ENCODE data around the gene TMEM170A. TPM values are rescaled to one million over a fixed set of nuclear protein-coding genes. Genes with fewer than 3 reads are reported as not detected.

Gene TMEM170A, protein sequence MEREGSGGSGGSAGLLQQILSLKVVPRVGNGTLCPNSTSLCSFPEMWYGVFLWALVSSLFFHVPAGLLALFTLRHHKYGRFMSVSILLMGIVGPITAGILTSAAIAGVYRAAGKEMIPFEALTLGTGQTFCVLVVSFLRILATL
- 14.2 and 19.6 TPM in 2 replicates for total RNA-seq (2014; rRNA removed; shearing (Covaris generic))

- DNase-seq (ENCODE audit: low read depth), result peak; percentile 97
Measured at GRCh38 chr16:75464122-75464918, at the start of gene TMEM170A. TMEM170A (minus strand) TSS chr16:75464689; CDS start chr16:75464600, 89 bp downstream.

GRCh38 chr16:75506574-75506973 is 42.1 kb upstream of the TMEM170A start:
- DNase-seq (ENCODE audit: low read depth), result peak; percentile 87

DNA sequence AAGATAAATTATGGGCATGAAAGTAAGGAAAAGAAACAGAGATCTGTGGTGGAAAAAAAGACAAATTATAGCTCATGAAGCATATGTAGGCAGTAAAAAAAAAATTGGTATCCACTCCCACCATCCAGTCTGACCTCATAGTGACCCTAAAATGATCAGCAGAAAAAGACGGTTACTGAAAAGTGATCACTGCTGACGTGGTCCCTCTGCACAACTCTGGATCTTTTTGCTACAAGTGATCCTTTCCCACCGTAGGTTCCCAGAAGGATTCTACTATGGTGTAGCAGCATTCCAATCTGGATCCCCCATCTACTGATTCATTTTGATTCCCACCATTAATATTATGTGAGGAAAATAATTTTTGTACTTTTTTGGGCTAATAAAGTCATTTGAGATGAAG is 41.6 kb upstream of the TMEM170A start:
- no peak for DNase-seq (ENCODE audit: low read depth)

- DNase-seq (ENCODE audit: low read depth), result no peak
Measured at GRCh38 chr16:75503801-75504200, 39.3 kb upstream of the TMEM170A start.

- no peak for DNase-seq (ENCODE audit: low read depth)
Measured at GRCh38 chr16:75502916-75503605, 38.6 kb upstream of the TMEM170A start.

- peak; percentile 31 for DNase-seq (ENCODE audit: low read depth)
Measured at GRCh38 chr16:75501820-75502219, 37.3 kb upstream of the TMEM170A start.

DNA sequence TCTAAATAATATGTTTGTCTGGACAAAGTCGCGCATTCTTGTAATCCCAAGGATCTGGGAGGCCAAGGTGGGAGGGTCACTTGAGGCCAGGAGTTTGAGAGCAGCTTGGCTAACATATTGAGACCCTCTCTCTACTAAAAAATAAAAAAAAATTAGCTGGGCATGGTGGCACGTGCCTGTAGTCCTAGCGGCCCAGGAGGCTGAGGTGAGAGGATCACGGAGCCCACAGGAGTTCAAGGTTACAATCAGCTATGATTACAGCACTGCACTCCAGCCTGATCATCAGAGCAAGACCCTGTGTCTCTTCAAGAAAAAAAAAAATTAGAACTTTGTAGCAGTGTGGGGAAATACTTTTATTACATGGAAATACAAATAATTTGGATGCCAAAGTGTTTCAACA is 36.9 kb upstream of the TMEM170A start:
- DNase-seq (ENCODE audit: low read depth), result no peak

DNA sequence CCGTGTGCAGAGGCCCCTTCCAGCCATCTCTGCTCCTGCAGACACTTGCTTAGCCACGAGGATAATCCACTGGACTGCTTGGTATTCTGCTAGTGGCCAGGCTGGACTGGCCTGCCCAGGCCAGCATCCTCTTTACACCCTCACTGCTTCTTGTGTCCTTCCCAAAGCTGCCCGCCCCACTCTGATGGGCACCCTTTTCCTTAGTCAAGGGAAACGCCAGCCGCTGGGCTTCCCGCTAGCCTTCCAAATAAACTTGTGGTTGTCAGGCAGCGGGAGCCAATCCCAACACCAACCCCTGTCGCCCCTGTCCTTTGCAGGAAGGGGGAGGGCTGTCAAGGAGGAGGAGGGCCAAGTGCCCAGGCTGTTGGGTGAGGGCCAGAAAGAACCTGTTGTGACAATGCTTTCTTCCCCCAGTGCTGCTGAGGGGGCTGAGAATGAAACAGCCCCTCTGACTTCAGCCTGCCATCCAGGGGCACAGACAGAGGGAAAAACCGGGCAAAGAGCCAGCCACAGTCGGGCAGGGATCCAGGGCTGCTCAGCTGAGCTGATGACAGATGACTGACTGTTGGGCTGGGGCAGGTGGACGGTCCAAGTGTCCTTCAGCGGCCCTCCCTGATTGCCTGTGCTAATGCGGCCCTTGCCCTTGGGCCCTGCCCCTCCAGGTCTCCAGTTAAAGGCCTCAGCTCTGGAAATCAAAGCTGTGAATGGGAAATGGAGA is 34.3 kb upstream of the TMEM170A start:
- DNase-seq (ENCODE audit: low read depth), result peak; percentile 48

- no peak for DNase-seq (ENCODE audit: low read depth)
Measured at GRCh38 chr16:75497558-75497957, 33.1 kb upstream of the TMEM170A start.

DNA sequence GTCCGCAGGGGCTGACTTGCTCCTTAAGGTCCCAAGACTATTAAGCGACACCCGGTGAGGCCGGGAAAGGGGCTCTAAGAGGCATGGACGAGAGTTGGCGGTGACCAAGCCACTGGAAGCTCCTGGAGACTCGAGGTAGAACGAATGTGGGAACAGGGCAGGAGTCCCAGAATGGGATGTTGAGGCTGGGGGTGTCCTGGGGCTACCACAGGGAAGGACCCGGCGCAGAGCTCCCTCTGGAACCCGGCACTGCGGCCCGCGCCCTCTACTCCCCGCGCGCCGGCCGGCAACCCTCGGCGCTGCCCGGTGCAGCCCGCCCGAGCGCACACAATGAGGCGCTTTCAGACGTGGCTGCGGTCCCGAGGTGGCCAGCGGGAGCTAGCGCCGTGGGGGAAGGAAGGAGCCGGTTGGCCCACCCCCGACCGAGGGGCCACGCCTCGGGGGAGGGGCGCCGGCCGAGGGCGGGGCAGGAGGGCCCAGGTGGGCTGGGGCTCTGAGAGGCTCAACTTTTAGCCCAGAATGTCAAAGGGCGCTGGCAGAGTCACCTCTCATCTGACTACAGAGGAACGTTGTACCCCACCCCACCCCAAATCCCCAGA is 30.7 kb upstream of the TMEM170A start, which contains the start of gene CHST6:
CHST6 (minus strand) TSS at position 366 of the 599 bp plus-strand sequence. CDS start 15,613 bp downstream, outside the sequence.
- DNase-seq (ENCODE audit: low read depth), result peak; percentile 59

DNA sequence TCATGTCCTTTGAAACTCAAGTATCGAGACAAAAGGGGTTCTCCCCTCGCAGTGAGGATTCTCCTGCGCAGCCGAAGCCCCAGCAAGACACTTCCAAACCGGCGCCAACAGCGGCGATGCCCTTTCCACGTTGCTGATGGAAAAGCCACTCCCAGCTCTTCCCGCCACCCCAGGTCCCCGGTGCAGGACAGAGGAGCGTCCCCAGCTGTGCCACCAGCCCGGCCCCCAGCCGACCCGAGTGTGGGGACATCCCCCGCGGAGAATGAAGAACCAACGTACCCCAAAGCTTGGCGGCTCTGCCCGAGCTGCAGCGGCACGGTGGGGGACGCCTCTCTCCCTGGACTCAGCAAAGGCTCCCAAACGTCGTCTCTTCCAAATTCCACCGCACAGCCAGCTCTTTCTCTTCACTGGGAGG is 30.2 kb upstream of the TMEM170A start:
- DNase-seq (ENCODE audit: low read depth), result no peak

DNA sequence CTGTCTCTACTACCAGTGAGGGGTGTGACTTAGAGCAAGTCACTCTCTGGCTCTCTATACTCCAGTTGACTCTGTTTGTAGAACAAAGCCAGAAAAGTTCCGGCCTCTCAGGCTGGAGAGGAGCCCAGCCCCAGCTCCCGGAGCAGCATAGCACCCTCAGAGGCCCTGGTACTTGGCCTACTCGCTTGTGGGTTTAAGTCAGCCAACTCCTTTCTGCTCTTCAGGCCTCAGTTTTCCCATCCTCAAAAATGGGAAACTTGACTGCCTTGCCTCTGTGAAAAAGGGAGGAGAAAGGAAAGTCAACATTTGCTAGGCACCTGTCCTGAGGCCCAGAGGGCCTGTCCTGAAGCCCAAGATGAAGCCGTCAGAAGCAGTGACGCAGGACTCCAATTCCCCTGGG is 29.7 kb upstream of the TMEM170A start:
- DNase-seq (ENCODE audit: low read depth), result no peak

DNA sequence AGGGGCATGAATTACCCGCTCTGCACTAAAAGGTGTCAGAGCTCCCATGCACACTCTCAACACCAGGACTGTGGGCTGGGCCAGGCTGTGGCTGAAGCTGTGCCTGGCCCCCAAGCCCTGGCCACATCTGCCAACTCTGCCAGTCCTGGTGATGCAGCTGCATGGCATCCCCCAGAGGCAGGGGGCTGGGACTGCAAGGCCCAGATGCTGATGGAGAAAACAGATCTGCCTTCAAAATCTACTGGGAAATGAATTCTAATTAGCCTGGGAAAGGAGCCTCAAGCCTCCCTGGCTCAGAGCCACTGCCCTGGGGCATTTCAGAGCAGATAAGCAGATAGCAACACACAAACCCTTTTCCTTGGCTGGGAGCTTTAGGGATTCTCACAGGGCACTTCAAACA is 27.4 kb upstream of the TMEM170A start:
- peak; percentile 46 for DNase-seq (ENCODE audit: low read depth)

DNA sequence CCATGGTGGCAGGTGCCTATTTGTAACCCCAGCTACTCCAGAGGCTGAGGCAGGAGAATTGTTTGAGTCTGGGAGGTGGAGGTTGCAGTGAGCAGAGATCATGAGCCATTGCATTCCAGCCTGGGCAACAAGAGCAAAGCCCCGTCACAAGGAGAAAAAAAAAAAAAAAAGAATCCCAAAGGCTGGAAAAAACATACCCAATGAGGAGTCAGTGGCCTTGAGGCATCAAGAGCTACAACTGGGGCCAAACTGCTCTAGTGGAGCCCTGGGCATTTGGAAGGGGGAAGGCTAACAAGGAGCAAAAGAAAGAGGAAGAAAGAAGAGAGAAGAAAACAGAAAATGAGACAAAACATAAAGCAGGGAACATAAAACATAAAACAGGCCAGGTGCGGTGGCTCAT is 23.8 kb upstream of the TMEM170A start:
- DNase-seq (ENCODE audit: low read depth), result no peak

DNA sequence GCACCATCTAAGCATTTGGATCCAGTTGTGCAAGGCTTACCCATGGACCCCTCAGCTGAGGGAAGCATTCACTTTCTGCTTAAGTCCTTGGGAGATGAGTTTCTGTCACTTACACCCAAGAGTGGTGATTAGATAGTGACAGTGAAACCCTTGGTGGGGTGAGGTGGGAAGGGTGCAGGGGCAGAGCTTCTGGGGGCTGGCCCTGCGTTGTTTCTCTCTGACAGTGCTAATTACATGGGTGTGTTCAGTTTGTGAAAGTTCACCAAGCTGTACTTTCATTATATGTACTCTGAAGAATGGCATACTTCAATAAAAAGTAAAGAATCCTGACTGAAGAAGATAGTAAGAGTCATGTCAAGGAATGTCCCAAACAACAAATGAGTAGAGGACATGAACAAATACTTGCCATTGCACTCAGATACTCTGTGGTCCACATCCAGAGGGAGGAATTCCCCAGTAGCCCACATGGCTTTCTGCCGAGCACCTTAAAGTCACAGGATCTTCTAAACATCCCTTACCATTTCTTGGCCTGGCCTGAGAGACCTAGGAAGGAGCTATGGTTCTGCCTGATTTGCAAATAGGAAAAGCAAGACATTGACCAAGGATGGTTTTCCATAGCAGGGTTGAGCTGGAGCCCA is 22.3 kb upstream of the TMEM170A start:
- DNase-seq (ENCODE audit: low read depth), result no peak

DNA sequence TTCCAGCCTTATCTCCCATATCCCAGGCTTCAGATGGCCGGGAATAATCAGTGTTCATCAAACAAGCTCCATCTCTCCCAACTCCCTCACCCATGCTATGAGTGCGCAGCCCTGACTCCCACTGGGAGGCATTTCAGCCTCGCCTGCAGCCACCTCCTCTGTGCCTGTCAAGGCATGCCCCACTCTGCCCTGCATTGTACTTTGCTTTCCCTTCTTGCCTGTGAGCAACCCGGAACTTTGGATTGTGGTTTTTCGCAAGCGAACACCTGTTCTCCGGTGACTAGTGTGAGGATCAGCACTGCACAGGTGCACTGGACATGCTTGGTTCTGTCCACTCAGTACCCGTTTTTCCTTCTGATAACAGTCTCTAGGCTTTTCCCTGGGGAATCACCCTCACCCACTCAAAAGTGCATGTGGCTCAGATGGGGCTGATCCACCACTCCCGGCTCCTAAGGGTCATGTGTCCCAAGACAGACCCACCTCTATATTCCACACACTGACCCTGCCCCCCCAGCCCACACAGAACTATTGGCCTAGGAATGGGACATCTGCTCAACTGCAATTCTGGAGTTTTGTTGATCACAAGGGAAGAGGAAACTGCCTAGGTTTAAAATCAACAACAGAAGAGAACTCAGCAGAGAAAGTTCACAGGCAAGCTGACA is 21.7 kb upstream of the TMEM170A start:
- no peak for DNase-seq (ENCODE audit: low read depth)

DNA sequence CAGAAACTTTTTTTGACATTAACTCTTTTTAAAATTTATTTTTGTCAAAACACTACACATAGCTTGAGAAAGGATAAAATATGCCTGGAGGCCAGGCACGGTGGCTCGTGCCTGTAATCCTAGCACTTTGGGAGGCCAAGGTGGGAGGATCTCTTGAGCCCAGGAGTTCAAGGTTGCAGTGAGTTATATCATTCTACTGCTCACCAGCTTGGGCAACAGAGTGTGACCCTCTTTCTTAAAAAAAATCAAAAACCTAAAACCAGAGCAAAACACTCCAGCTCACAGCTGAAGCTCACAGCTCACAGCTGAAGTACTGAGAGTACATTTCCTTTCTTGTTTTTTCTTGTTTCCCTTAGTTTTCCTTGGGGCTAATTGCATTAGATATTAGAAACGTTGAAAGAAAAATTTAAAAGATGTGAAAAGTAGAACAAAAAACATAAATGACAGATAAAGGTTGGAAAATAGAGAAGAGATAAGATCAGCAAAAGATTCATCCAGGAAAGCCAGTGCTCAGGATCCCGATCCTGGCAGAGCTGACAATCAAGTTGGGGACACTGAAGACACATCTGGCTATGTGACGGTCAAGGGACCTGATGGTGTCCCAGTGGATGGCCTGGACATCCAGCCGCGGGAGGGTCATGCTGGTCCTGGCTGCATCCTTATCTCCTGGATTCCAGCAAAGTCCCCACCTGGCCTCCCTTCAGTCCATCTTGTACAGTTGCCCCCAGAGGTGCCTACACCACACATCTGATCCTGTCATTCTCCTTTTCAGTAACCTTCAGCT is 20.9 kb upstream of the TMEM170A start:
- DNase-seq (ENCODE audit: low read depth), result no peak

- DNase-seq (ENCODE audit: low read depth), result no peak
Measured at GRCh38 chr16:75483222-75483621, 18.7 kb upstream of the TMEM170A start.

- no peak for DNase-seq (ENCODE audit: low read depth)
Measured at GRCh38 chr16:75482434-75483205, 18.1 kb upstream of the TMEM170A start.

Data from RPMI7951 (cell line).